HG02885 (cell line): Measurements from ENCODE around the gene LZTFL1.

Experiments used
- ATAC-seq: cut with Tn5 transposase; IDR thresholded peaks from one replicate; pipeline ENCODE4 v1.9.1; 2021; ENCODE audit warnings: mild to moderate bottlenecking; ENCODE audit not compliant: unreplicated experiment, poor library complexity

Gene LZTFL1

DNA sequence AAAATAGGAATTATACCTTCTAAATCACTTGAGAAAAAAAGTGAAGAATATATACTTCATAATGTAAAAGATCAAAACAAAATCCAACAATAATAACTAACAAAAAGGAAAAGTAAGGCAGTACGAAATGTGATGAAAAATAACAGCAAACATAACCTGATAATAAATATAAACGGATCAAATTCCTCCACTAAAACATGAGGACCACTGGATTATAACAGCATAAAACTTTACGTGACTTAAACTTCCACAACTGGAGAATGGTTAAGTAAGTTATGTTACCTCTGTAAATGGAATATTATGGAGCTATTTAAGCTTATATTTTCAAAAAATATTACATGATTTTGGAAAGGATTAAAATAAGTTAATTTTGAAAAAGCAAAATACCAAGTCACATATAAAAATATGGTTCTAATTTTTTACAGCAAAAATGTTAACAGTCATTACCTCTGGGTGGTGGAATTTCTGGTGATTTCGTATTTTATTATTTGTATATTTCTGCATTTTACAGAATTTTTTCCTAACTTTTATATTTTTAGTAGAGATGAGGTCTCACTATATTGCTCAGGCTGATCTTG, 52.6 kb downstream of the LZTFL1 start:
- no peak for ATAC-seq

DNA sequence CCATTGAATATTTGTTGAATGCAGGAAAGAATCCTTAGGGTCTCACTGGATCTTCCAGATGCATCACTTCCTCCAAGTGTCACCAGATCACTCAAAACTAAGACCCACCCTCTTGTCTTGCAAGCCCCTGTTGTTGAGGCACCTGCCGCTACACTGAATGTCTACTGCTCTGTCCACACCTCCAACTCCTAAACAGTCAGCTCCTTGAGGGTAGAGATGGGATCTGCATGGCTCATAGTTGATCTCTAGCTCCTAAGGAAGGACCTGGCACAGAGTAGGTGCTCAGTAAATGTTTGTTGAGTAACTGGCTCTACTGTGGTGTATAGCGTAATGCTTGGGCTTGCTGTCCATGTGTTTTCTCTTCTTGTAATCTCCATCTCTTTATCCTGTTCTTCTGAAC, 54.4 kb downstream of the LZTFL1 start:
- ATAC-seq: no peak

DNA sequence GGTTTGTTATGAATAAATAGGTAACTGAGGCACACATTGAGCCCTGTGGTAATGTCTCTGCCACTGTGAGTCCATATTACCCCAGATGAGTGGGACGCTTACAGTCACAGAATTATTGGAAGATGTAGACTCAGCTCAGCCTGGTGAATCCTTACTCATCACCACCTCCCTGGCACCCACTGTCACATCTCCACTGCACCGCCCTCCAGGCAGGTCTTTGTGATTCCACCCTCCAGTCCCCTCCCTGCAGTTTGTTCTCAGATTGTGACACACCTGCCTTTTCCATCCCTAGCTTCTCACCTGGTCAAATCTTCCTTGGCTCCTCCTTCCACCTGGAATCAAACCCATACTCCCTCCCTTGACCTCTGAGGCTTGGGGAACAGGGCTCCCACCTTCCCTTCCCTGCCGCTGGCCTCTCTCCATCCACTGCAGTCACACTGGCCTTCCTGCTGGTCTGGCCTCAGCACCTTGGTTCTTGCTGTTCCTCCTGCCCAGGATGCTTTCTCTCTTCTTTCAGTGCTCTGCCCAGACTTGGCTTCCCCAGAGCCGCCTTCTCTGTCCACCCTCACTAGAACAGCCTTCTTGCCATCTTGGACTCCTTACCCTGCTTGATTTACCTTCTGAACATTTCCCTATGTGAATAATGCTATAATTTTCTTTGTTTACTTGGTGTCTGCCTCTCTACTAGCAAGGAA, 55.0 kb downstream of the LZTFL1 start:
- ATAC-seq: no peak

DNA sequence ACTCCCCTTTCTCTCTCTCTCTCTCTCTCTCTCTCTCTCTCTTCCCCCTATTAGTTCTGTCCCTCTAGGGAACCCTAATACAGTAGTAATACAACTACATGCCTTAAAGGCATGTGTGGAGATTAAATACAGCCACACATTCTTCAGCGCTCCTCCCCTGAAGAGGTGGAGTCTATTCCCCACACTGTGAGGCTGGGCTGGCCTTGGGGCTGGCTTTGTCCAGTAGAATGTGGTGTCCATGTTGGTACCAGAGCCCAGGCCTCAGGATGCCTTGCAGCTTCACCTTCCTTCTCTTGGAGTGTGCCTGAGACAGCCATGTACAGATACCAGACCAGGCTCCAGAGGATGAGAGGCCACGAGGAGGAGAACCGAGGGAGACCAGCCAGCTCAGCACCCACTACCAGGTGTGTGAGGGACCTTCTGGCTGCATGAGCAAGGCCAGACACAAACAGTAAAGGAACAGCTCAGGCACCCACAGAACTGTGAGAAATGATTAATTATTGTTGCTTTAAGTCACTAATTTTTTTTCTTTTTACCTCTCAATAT, 56.2 kb downstream of the LZTFL1 start:
- ATAC-seq: no peak

DNA sequence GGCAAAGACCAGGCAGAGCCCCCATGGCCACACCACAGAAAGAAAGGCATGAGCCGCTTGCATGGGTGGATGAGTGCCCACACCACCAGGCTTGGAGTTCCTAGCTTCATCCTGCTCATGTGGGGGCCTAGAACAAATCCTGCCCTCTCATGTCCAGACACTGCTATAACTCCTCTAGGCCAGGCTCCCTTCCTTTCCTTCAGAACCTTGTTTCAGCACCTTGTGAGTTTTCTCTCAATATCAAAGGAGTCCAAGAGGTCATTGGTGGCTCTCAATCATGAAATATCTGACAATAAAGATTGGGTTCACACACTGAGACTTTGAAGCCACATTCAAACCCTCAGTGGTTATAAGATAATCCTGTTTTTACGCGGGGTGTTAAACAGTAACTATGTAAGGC, 58.3 kb downstream of the LZTFL1 start:
- ATAC-seq: no peak

DNA sequence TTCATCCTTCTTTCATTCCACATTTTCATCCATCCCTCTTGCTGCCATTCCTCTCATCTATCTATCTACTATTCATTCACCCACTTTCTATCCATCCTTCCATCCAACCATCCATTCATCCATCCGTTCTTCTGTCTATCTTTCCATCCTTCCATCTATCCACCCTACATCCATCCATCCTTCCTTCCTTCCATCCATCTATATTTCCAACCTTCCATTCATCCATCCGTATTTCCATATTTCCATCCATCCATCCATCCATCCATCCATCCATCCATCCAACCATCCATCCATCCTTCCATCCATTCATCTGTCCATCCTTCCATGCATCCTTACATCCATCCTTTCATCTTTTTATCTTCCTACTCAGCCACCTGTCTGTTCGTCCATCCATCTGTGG, 59.5 kb downstream of the LZTFL1 start:
- no peak for ATAC-seq

DNA sequence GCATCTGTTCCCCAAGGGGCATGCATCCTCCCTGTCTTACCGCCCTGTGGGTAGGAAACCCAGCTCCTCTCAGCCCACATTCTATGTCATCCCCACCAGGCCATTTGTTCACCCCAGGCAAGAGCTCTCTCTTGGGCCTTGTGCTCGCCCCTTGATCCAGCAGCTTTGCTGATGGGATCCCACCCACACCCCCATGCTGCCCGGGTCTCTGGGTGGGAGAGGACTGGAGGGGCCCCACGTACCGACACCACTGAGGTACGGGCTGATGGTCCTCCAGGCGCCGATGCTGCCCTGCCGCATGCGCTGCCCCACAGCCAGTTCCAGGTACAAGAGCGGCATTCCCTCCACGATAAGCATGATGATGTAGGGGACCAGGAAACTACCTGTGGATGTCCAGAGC, 60.1 kb downstream of the LZTFL1 start:
- ATAC-seq: no peak

DNA sequence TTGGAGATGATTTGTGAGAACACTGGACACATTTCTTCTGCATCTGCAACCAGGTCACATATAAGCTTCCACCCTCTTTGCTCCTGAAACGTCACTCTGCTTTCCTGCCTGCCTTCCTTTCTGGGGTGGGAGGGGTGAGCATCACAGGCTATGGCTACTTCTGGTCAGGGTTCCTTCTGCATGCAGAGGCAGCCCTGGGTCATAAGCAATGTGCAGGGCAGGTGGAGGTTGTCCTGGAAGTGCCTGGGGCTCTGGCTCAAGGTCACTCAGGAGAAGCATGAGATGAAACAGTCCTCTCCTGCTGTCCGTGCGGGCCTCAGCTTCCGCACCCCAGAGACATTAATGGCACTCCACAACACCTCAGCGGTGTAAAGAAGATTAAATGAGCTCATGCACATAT, 60.6 kb downstream of the LZTFL1 start:
- ATAC-seq: no peak

DNA sequence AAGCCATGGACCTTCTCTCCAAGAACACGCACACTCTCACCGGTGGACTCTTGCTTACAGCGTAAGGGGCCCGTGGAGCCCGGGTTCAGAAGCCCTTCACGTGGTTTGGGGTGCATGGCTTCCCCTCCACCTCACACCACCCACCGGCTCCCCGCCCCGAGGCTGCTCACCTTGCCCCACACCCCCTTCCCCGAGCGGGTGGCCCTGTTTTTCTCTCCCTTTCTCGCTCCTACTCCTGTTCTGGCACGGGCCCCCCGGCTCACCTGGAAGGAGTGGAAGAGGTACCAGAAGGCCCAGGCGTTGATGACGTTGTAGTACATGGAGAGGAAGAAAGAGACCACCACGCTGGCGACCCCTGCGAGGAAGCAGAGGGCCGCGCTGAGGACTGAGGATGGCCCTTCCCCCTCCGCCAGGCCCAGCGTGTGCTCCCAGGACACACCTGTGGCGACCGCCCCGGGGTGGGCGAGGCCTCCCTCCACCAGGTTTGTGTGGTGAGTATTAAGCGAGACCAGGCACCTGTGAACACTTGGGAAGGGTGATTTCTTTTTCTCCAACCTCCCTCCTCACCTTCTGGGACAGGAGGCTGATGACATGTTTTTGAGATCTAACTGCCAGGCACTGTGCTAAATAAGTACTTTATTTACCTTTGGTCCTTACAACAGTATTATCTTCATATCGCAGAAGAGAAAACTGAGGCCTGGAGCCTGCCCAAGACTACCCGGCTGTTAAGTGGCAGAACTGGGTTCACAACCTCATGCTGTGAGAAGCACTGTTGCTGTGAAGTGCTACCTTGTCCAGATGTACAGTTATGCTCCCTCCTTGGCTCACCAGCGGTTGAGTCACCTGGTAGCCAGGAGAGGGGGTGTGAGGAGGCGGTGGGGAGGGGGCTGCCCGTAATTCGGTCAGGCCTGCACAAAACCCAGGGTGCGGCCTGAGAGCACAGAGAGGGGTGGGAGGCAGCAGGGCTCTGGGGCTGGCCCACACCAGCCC, 61.9 kb downstream of the LZTFL1 start:
- no peak for ATAC-seq

DNA sequence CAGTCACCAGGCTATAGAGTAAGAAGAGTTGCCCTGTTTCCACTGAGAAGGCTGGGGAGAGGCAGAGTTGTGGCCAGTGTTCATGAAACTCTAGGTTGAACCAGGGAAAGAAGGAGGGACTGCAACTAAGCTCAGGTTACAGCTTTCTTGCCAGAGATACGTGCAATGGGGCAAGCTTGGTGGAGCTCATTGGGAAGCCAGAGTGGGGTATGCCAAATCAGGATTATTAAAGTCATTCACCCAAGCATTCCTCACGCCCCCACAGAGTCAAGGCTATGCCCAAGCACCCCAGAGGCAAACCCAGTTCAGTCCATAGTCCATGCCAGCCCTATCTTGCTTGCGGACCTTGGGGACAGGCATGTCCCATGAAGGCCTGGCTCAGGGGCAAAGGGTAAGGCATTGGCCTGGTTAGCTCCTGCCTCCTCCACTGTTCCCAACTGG, 63.1 kb downstream of the LZTFL1 start:
- no peak for ATAC-seq

DNA sequence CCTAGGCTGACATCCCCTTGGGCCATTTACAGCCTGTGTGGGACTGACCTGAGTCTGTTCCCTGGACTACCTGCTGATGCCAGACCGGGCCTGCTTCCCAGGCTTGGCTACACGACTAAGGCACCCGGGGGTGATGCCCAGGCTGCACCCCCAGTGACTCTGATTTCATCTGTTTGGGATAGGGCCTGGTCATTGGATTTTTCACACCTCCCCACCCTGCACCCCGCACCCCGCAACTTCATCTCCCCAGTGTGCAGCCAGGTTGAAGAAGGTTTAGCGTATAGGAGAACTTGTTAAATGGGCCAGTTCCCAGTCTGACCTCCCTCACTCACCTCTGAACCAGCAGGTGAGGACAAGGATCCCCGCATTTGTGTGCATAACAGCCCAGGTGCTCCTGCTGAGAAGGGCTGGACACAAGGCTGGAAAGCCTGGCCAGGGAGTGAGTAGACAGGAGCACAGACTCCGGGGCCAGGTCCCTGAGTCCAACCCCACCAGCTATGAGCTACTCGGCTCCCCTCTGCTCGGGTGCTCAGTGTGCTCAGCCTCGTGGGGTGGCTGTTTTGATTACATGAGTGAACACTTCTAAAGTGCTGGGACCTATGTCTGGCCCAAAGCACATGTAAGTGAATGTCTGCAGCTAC, 64.1 kb downstream of the LZTFL1 start:
- ATAC-seq: no peak

DNA sequence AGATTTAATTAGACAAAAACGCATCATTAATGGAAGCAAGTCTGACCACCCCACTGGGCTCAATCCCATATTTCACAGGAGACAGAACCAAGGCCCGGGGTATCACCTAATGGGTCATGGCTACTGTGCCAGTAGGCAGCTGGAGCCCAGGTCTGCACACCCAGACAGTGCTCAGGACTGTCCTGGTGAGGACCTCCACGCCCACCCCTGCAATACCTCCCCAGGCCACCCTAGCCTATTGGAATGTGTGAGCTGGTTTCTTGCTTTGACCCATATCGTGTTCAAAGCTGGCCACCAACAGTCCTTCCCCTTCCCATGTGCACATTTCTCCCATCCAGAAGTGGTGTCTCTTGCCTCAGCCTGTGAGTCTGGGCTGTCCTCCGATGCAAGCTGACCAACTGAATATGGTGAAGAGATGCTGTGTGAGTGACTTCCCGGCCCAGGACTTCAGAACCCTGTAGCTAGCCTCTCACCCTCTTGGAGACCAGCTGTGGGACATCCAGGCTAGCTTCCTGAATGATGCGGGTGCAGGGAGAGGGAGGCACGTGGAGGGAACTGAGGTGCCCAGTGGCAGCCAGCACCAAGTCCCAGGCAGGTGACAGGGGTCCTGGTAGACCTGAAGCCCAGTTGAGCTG, 64.7 kb downstream of the LZTFL1 start:
- ATAC-seq: no peak

DNA sequence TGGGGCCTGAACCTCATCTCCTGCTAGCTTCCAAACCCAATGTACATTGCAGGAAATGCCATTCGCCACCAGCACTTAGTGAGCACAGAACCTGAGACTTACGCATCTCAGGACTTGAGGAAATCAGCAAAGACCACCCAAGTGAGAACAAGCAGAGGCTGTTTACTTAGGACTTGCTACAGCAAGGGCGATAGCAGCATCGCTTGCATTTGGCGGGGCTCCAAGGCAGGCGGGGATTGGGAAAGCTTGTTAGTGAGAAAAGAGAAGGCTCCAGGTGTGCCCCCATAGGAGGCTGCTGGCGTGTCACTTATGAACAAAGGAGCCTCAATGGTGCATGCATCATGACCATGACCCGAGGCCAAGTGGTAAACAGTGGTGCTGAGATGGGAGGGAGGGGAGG, 65.3 kb downstream of the LZTFL1 start:
- ATAC-seq: no peak

DNA sequence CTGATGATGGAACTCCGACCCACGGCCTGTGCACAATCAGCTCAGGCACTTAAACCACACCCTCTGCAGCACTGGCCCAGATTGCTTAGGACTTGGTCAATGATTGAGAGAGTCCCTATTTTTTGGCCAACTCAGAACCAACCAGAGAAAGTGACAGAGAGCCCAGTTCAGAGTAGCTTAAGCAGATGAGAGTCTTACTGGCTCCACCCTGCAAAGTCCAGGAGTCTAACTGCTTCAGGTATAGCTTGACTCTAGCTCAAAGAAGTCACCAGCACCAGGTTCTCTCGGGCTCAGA, 65.7 kb downstream of the LZTFL1 start:
- ATAC-seq: no peak

DNA sequence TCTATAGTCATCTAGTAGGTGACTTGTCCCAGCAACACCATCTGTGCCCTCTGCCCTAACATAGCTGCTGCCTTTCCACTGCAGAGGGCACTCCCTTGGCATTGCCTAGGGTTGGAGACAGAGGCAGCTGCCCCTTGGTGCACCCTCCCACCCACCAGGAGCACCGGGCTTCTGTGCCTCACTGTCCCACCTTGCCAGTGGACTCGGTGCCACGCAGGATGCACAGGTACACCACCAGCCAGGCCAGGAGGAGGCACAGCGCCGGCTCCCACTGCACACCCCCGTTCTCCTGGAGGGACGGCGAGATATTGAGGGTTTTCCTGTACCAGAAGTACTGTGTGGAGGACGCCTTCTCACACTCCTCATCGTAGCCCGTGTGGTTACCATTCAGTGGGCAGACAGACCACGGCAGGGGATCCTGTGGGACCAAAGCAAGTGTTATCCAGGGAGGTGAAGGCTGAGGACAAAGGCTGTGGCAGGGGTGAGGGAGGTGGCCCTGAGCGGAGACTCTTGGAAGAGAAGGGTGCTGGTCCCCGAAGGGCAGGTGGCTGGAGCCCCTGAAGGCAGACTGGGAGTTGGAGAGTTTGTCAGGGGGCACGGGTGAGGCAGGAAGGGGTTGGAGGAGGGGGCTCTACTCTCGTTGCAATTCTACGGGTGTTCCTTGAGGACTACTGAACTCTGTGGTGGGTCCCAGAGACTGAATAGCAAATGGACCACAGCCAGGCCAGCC, 66.2 kb downstream of the LZTFL1 start:
- ATAC-seq: no peak

DNA sequence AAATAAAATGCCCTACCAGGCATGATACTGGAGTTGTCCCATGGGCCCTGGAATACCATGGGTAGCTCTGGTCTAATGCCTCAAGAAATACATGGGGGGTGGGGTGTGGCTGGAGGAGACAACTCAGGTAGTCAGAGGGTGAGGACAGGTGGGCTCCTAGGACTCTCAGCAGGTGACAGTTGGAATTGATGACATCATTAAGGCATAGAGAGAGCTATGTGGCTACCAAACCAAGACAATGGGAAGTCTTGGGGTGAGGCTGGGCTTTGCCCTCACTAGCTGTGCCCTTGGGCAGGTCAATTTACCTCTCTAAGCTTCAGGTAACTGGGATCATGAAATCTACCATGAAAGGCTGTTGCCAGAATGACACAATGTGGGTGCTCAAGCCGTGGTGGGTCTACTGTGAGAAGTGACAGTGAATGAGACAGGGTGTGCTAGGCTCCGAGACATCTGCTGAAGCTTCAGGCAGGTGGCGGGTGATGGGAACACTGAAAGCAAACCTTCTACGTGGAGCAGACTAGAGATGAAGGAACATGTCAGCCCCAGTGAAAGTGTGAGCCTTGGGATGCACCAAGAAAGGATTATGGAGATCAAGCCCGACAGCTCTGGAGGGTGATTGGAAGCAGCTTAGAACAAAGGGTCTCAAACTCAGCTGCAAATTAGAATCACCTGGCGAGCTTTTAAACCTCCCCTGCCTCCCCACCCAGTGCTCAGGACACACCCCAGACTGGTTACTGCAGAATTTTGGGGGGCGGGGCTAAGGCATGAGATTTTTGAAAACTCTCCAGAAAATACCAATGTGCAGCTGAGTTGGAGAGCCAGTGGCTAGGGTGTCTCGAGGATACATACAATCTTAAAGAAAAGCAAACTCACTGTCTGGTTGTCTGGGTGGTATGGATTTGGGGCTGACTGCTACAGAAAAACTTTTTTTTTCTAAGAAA, 67.1 kb downstream of the LZTFL1 start:
- ATAC-seq: no peak

DNA sequence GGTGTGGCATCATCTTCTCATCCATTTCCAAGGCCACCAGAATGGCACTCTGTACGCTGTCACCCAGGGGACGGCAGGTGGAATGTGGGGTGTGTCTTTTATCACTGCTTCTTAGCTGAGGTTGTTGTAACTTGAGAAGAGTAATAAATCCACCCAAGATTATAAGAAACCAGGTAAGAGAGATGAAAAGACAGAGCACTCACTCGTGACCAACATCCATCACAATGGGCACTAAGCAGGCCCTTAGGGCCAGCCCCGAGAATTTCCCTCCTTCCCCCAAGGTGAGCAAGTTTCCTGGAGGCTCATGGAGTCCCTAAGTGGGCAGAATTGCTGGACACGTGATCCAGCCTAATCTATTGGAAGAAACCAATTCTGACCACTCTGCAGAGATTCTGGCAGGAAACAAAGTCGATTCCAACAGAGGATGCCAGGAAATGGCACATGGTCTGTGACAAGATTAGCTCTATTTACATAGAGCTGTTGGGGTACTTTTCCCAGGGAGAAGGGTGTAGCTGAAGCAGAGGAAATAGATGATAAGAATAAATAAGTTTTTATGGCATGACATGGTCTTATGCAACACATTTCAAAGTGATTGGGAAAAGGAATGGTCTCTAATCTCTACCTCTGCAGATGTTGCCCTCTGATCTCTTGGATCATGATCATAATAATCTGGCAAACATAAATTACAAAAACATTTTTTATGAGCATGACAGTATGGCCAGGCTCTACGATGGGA, 68.0 kb downstream of the LZTFL1 start:
- no peak for ATAC-seq
